H9 (cell line): ENCODE data around the gene IGDCC3. TPM values are rescaled to one million over a fixed set of nuclear protein-coding genes. Genes with fewer than 3 reads are reported as not detected.

Experiments
- DNase-seq: peaks from one replicate; pipeline ENCODE4 v3.0.0-alpha.2; 2017
- H2AFZ ChIP-seq: one replicate; pipeline ENCODE4 v1.6.1; 2013; ENCODE audit warnings: mild to moderate bottlenecking, low read length, control low read depth, moderate library complexity
- H2AK5ac ChIP-seq: 2 replicates; pipeline ENCODE4 v1.6.1; 2013; ENCODE audit warnings: low read length, control low read depth, mixed read lengths; ENCODE audit not compliant: insufficient read length
- H2BK120ac ChIP-seq: one replicate; pipeline ENCODE4 v1.6.1; 2013; ENCODE audit warnings: low read depth, mild to moderate bottlenecking, low read length, control low read depth, inconsistent platforms; ENCODE audit not compliant: poor library complexity, severe bottlenecking
- H2BK12ac ChIP-seq: 2 replicates; pipeline ENCODE4 v1.6.1; 2013; ENCODE audit warnings: low read length, control low read depth, mixed read lengths, low read depth; ENCODE audit not compliant: insufficient read length
- H2BK15ac ChIP-seq: 2 replicates; pipeline ENCODE4 v1.6.1; 2013; ENCODE audit warnings: low read depth, low read length, control low read depth
- H2BK20ac ChIP-seq: one replicate; pipeline ENCODE4 v1.6.1; 2013; ENCODE audit warnings: low read depth, mild to moderate bottlenecking, low read length, control low read depth, inconsistent platforms; ENCODE audit not compliant: poor library complexity, severe bottlenecking
- H2BK5ac ChIP-seq: 2 replicates; pipeline ENCODE4 v1.6.1; 2013; ENCODE audit warnings: low read length, control low read depth, mixed read lengths; ENCODE audit not compliant: insufficient read length
- H3K14ac ChIP-seq: 2 replicates; pipeline ENCODE4 v1.6.1; 2013; ENCODE audit warnings: low read length, control low read depth; ENCODE audit not compliant: insufficient read depth
- H3K18ac ChIP-seq: 2 replicates; pipeline ENCODE4 v1.6.1; 2013; ENCODE audit warnings: low read depth, mild to moderate bottlenecking, mixed read lengths, low read length, control low read depth; ENCODE audit not compliant: insufficient read length
- H3K23ac ChIP-seq: 2 replicates; pipeline ENCODE4 v1.6.1; 2013; ENCODE audit warnings: low read length, control low read depth, mixed read lengths, low read depth; ENCODE audit not compliant: insufficient read length
- H3K23me2 ChIP-seq: 2 replicates; pipeline ENCODE4 v1.6.1; 2013; ENCODE audit warnings: low read depth, mild to moderate bottlenecking, mixed read lengths, low read length, control low read depth; ENCODE audit not compliant: insufficient read length, poor library complexity, severe bottlenecking
- H3K27ac ChIP-seq: 2 replicates; pipeline ENCODE4 v1.5.1; 2013; ENCODE audit warnings: low read length, control low read depth, mixed read lengths, low read depth; ENCODE audit not compliant: insufficient read length
- H3K27me3 ChIP-seq: 2 replicates; pipeline ENCODE4 v1.6.1; 2013; ENCODE audit warnings: low read length, control low read depth, inconsistent platforms; ENCODE audit not compliant: insufficient read depth
- H3K4ac ChIP-seq: 2 replicates; pipeline ENCODE4 v1.6.1; 2013; ENCODE audit warnings: low read depth, mild to moderate bottlenecking, control low read depth, inconsistent platforms, low read length, moderate library complexity
- H3K4me1 ChIP-seq: 2 replicates; pipeline ENCODE4 v1.6.1; 2013; ENCODE audit warnings: low read length, control low read depth, inconsistent platforms; ENCODE audit not compliant: insufficient read depth
- H3K4me2 ChIP-seq: 2 replicates; pipeline ENCODE4 v1.6.1; 2013; ENCODE audit warnings: low read length, control low read depth, mixed read lengths; ENCODE audit not compliant: insufficient read length, insufficient read depth
- H3K56ac ChIP-seq: 2 replicates; pipeline ENCODE4 v1.6.1; 2013; ENCODE audit warnings: low read depth, mild to moderate bottlenecking, mixed read lengths, low read length, control low read depth; ENCODE audit not compliant: insufficient read length
- H3K79me1 ChIP-seq: 2 replicates; pipeline ENCODE4 v1.6.1; 2013; ENCODE audit warnings: low read depth, mild to moderate bottlenecking, moderate library complexity, low read length, control low read depth, inconsistent platforms; ENCODE audit not compliant: insufficient read depth, poor library complexity, severe bottlenecking
- H3K79me2 ChIP-seq: 2 replicates; pipeline ENCODE4 v1.6.1; 2013; ENCODE audit warnings: low read length, control low read depth, inconsistent platforms; ENCODE audit not compliant: insufficient read depth
- H3K9ac ChIP-seq: 2 replicates; pipeline ENCODE4 v1.6.1; 2013; ENCODE audit warnings: low read length, control low read depth, mixed read lengths; ENCODE audit not compliant: insufficient read length; ENCODE audit errors: extremely low read depth
- H3K9me3 ChIP-seq: one replicate; pipeline ENCODE4 v1.6.1; 2013; ENCODE audit warnings: low read depth, low read length, inconsistent platforms; ENCODE audit not compliant: control insufficient read depth
- H3T11ph ChIP-seq: one replicate; pipeline ENCODE4 v1.6.1; 2013; ENCODE audit warnings: mild to moderate bottlenecking, low read length, control low read depth, inconsistent platforms
- H4K20me1 ChIP-seq: one replicate; pipeline ENCODE4 v1.6.1; 2013; ENCODE audit not compliant: control insufficient read depth, insufficient read length, insufficient read depth
- H4K5ac ChIP-seq: 2 replicates; pipeline ENCODE4 v1.6.1; 2013; ENCODE audit warnings: low read depth, mild to moderate bottlenecking, mixed read lengths, low read length, control low read depth; ENCODE audit not compliant: insufficient read length
- H4K8ac ChIP-seq: replicated peaks from 2 replicates; pipeline ENCODE4 v1.6.1; 2013; ENCODE audit warnings: low read length, control low read depth, mixed read lengths, low read depth; ENCODE audit not compliant: insufficient read length
- H4K91ac ChIP-seq: 2 replicates; pipeline ENCODE4 v1.6.1; 2013; ENCODE audit warnings: low read depth, mild to moderate bottlenecking, moderate library complexity, mixed read lengths, low read length, control low read depth; ENCODE audit not compliant: insufficient read length
- H3K27ac Mint-ChIP-seq, 3 experiments: 2 replicates in 2 of 3; 3 replicates in 1 of 3; pipeline ENCODE4 v1.8.0; 2020 to 2021; ENCODE audit warnings: mixed read lengths in 3 of 3, mild to moderate bottlenecking in 1 of 3, moderate library complexity in 1 of 3
- H3K27me3 Mint-ChIP-seq: 2 replicates; pipeline ENCODE4 v1.8.0; 2021; ENCODE audit warnings: low read depth, mild to moderate bottlenecking, moderate library complexity, mixed read lengths
- H3K36me3 Mint-ChIP-seq, 3 experiments: 2 replicates in 2 of 3; 3 replicates in 1 of 3; pipeline ENCODE4 v1.8.0; 2020 to 2021; ENCODE audit warnings: low read depth in 3 of 3, mixed read lengths in 3 of 3; ENCODE audit not compliant: insufficient read depth in 1 of 3
- H3K4me1 Mint-ChIP-seq, 2 experiments: 2 replicates each; pipeline ENCODE4 v1.8.0; 2020; ENCODE audit warnings: mixed read lengths in 2 of 2
- H3K4me3 Mint-ChIP-seq, 2 experiments: 2 replicates in 1 of 2; 3 replicates in 1 of 2; pipeline ENCODE4 v1.8.0; 2020 to 2021; ENCODE audit warnings: mild to moderate bottlenecking in 2 of 2, mixed read lengths in 2 of 2, moderate library complexity in 1 of 2
- H3K9me3 Mint-ChIP-seq, 2 experiments: 2 replicates in 1 of 2; 3 replicates in 1 of 2; pipeline ENCODE4 v1.8.0; 2020; ENCODE audit warnings: mild to moderate bottlenecking in 2 of 2, mixed read lengths in 2 of 2, moderate library complexity in 1 of 2
- CTCF ChIP-seq: fragments of 200-600 bp; sonication (generic); conservative IDR thresholded peaks from 3 replicates; pipeline ENCODE4 v1.8.0; 2021; ENCODE audit warnings: antibody characterized with exemption, mild to moderate bottlenecking
- WGBS: extraction: QIAGEN DNeasy Blood & Tissue Kit; methylation state at CpG from one replicate; pipeline ENCODE4 v1.1.7; 2013; ENCODE audit warnings: missing lambda C conversion rate, low lambda C conversion rate, mixed read lengths; ENCODE audit not compliant: insufficient read length; ENCODE audit errors: extremely low coverage; 5-methylcytosine and 5-hydroxymethylcytosine counted together
- total RNA-seq: library from RNA; stranded (reverse); gene quantifications from 2 replicates; pipeline ENCODE4 v1.2.1, GENCODE V29; 2021

Gene IGDCC3
- total RNA-seq, 1 experiment from 2014 or later = 18.9 TPM

- H4K20me1 ChIP-seq = no peaks in the 10 kb centered on the region
- no peak overlapping the region for H3K9ac ChIP-seq
- H3K27me3 ChIP-seq = no peaks in the 10 kb centered on the region
- no peak overlapping the region for H3K4me2 ChIP-seq
- no peak overlapping the region for H3K4ac ChIP-seq
- no peak overlapping the region for H2BK20ac ChIP-seq
- DNase-seq = no peak
- no peak overlapping the region for H2BK15ac ChIP-seq
- no peak overlapping the region for H3K27ac Mint-ChIP-seq
- WGBS = no CpG with 5 or more reads among the region's 6 CpGs
- H4K8ac ChIP-seq = no peak overlapping the region
- H2BK120ac ChIP-seq = no peak overlapping the region
- H3K4me1 ChIP-seq = 0 out of 2 replicates have a peak, but pooled peaks cover 3% of the 10 kb centered on the region
- no peak overlapping the region for H3K56ac ChIP-seq
- H2AFZ ChIP-seq = no peak overlapping the region
- H3K23me2 ChIP-seq = peaks cover 6% of the 10 kb centered on the region
- H3T11ph ChIP-seq = no peak overlapping the region
- H2AK5ac ChIP-seq = no peak overlapping the region
- peaks cover 14 to 63% (median 45%) of the 10 kb centered on the region in 3 experiments; a peak in 6 of 7 replicates for H3K36me3 Mint-ChIP-seq
- H3K4me1 Mint-ChIP-seq = peaks cover 12 to 36% of the 10 kb centered on the region in 2 experiments
- no peaks in the 10 kb centered on the region for H3K9me3 Mint-ChIP-seq
- H3K23ac ChIP-seq = no peak overlapping the region
- peaks cover 2% of the 10 kb centered on the region; the same call in 1 of the 2 replicates for H3K27me3 Mint-ChIP-seq
- no peak overlapping the region for H3K27ac ChIP-seq
- H4K91ac ChIP-seq = no peak overlapping the region
- H3K9me3 ChIP-seq = no peaks in the 10 kb centered on the region
- no peak overlapping the region for H2BK5ac ChIP-seq
- no peak for TF ChIP-seq CTCF
- H3K18ac ChIP-seq = no peak overlapping the region
- no peak overlapping the region for H2BK12ac ChIP-seq
- H3K79me2 ChIP-seq = no peaks in the 10 kb centered on the region
- no peak overlapping the region for H4K5ac ChIP-seq
- H3K4me3 Mint-ChIP-seq = no peak overlapping the region
- no peaks in the 10 kb centered on the region for H3K79me1 ChIP-seq
- no peak overlapping the region for H3K14ac ChIP-seq
Observed at GRCh38 chr15:65386886-65387285, 9.1 kb upstream of the IGDCC3 start.
